NCI-H1694 treated with DMSO at 0.1 percent for 48 hours (cell line): ENCODE measurements around the gene RUNDC3A.

Source experiments
- DNase-seq: peaks from one replicate; lab custom pipeline; 2025; lab: John Stamatoyannopoulos, UW

RUNDC3A gene

DNA sequence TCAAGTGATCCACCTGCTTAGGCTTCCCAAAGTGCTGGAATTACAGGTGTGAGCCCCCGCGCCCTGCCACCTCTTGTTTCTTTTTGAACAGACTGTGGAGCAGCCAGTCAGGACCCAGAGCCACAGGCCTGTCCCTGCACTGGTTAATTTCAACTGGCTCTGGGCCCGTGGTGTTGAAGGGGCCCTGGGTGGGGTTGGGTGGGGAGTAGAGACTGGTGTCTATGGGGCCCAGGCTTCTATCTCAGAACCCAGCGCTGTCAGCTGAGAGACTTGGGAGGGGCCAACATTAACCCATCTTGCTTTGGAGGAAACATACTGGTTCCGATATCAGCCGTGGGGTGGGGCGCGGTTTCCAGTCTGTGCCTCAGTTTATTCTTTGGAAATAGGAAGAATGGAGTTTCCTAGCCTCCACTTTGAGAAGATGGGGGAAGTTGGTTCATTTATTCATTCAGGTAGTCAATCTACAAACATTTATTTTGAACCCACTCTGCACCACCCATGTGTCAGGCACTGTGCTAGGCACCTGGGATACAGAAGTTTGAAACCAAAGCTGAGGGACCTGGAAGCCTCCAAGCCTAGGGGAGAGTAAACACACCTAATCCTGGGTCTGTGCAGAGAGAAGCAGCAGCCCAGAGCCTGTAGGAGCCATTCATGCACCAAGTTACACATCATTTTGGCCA lies 24.9 kb upstream of the RUNDC3A start:
- no peak for DNase-seq

DNA sequence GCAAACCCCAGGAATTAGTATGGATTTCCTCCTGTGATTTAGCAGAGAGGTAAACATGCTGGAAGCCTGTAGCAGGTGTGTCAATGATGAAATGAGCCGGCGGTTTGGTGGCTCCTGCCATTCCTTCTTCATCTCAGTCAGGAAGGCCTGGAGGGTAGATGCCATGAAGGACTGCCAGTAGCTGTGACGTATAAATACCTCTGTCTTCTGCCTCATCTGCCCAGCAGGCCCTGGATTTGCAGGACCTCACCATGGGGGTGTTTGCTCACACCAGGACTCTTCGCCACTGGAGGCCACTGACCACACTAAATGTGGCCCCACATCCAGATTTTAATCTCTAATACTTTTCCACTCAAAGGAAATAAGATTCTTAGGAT lies 24.4 kb upstream of the RUNDC3A start:
- no peak for DNase-seq

DNA sequence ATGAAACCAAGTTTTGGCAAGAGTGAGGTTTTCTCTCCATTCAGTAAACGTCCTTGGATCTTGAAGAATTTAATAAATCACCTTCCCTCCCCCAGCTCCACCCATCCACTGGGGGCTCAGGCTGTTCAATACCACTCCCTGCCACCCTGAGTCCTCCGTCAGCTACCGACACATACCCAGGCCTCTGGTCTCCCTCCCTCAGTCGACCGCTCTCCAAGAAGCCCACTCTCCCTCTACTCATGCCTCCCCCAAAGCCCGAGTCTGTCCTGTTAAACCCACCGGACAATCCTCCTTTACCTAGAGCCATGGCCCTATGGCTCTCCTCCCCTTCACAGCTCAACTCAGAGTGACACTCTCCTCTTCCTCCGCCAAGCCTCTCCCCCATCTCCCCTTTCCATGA lies 20.8 kb upstream of the RUNDC3A start:
- DNase-seq: no peak

DNA sequence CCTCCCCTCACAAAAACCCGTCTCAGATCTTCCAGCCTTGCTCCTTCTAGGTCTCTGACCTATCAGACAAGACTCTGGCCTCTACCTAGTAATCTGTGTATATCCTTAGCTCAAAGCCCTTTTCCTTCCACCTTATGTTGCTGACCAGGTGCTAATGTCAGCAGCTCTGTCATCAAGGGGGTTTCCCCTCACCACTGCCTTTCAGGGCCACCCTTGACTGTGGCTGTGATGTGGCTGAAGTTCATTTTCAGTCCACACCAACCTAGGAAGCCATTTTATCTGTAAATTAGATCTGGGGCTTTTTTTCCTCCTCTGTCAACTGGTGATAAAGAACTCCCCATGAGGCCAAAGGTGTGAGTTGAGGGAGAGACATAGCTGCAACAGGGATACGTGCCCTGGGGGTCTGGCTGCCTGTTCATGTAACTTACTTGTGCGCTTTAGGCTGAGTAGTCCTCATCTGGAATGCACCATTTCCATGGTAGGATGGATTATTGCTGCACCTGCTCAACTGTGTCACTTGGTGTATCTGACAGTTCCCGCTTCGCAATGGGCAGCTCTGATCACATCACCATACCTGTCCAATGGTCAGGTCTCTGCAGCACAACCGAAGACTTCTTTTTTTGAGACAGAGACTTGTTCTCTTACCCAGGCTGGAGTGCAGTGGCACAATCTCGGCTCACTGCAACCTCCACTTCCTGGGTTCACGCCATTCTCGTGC lies 14.7 kb upstream of the RUNDC3A start:
- no peak for DNase-seq

DNA sequence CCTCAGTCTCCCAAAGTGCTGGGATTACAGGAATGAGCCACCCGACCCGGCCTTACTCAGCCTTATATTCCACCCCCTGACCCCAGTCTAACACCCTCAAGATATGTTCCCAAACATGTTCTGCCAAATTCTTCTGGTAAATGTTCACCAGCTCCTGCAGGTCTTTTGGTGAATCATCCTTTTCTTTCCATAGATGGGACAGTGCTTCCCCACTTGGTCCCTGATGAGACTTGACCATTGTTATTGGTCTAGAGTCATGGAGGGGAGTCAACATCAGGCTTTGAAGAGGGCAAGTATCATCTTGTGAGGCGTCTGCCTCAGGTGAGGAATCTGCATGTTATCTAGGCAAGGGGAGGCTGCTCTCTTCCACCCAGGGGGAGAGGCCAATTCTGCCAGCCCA lies 10.4 kb upstream of the RUNDC3A start:
- DNase-seq: no peak

DNA sequence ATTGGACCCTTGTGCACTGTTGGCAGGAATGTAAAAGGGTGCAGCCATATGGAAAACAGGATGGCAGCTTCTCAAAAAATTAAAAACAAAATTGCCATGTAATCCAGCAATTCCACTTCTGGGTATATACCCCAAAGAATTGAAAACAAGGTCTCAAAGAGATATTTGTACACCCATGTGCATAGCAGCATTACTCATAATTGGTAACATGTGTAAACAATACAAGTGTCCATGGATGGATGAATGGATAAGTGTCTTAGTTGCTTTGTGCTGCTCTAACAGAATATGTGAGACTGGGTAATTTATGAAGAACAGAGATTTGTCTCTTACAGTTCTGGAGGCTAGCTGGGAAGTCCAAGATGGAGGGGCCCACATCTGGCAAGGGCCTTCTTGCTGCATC lies 3.8 kb upstream of the RUNDC3A start:
- DNase-seq: peak; percentile 32

DNA sequence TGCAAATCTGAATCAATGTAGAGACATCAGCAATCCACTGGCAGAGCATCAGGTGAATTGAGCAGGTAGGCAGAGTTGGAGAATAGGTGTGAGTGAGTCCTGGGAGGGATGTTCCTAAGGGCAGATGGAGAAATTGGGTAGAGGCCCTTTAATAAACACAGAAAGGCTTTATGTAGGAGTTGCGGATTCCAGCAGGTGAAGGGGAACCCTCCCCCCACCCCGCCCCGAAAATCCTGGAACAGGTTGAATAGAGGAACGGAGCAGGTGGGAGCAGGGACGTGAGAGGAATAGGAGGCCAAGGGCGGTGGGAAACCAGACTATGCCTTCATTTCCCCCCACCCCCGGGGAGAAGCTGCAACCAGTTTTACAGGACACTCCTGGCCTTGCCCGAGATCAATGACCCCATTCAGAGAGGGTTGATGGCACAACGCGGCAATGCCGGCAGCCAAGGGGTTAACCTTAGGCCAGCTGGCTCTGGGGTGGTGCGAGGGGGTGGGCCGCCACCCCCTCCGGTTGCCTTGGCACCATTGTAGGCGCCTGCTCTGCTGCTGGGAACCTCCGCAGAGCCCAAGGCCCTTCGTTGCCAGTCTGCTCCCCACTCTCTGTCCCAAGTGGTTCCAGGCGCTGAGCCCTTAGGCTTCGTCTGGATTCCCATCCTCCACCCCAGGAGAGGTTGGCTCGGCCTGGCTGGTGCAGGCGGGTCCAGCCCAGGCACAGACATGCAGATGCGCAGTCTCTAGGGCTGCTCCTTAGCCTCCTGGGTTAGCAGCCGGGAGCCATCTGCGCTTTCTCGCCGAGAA lies 814 bp upstream of the RUNDC3A start:
- DNase-seq: peak; percentile 89

DNA sequence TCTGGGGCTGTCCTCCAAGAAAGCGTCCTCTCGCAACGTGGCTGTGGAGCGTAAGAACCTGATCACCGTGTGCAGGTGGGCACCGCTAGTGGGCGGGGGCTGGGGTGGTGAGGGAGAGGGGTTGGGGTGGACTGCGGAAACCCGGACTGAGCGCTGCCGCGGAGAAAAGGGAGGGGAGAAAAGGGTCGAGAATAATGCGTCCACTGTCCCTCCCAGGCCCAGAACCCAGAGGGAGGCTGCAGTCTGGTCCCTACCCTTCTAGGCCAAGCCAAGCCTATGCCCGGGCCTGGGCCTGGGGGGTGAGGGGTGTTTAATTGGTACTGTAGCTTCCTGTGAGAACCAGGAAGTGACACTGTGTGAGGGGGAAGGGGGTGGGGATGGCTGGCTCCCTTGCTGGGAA lies 464 bp downstream of the RUNDC3A start:
- DNase-seq: no peak

DNA sequence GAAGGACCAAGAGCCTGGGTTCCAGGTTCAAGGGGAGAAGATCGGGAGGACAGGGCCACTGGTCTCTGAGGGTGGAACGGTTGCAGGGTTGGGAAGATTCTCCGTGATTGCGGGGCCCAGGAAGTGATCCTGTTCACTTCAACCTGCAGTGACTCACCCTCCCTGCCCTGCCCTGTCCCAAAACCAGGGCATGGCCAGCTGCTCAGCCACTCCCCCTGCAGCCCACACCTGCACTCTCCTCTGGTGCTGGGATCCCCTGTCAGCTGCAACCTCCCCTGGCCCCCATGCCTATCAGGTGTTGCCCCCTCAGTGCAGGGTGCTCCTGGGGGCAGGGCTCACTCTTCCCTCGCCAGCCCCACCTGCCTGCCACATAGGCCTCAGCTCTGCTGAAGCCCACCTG lies 1.1 kb downstream of the RUNDC3A start:
- DNase-seq: no peak

DNA sequence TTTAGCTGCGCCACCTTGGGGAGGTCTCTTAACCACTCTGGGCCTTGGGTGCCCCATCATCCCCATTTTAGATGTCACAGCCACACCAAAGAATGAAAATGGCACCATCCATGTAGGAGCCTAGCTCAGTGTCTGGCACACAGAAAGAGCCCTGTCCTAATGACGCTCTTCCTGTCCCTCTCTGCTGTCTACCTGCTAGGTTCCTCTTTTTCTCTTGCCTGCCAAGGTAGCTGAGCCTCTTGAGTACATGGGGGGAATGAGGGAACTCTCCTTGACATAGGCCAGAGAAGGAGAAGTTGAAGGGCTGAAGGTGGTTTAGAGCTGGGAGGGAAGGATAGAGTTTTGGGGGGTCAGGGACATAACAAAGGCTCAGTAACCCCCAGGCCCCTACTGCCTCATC lies 1.8 kb downstream of the RUNDC3A start:
- no peak for DNase-seq

DNA sequence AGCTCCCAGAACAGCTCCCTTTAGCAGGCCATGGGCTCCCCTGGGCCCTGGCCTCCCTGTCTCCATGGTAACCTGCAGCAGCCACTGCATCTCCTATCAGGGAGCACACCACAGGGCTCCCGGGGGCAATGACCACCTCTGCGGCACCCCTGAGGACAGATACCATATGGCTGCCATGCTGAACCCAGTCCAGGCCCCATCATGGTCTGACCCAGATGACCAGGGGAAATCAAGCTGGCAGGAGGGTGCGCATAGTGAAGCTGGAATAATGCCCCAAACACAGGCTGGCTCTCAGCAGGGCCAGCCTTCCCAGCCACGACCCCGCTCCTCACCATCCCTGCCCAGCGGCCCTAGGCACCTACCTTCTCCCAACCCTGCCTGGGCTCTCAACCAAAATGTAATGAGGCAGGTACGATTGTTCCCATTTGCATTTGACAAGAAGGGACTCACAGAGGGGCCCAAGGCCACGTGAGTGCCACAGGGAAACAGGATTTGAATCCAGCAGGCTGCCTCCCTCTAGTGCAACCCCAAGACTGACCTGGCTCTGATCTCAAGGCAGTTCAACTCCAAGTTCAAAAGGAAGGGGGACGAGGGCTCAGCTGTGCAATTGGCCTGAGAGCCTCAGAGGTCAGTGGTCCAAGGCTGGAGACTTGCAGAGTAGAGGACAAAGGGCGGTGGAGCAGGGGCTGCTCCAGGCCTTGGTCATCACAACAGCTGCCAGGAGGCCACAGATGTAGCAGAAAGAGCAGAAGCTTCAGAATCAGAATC lies 2.4 kb downstream of the RUNDC3A start:
- DNase-seq: no peak

DNA sequence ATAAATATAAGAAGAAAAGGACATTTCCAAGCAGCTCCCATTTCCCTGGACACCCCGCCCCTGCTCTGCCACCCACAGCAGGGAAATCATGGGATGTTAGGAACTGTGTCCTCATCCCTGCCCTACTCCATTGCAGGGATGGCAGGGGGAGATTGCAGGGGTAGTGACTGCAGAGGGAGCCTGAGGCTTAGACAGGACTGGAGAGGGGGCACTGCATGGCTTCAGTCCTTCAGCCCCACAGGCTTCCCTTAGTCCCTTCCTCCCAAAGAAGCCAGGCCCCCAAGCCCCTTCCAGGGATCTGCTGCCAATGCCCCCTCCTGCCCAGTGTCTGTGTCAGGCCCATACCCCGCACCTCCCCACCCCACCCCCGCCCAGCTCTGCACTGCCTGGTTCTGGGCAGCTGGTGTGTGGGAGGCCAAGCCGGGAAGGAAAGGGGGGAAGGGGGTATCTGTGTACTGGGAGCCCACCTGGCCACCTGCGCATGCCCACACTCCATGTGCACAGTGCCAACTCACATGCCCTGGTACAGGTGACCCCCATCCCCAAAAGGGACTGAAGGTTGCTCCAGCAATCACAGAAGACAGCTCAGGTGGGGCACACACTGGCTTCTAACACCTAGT lies 3.3 kb downstream of the RUNDC3A start:
- no peak for DNase-seq

DNA sequence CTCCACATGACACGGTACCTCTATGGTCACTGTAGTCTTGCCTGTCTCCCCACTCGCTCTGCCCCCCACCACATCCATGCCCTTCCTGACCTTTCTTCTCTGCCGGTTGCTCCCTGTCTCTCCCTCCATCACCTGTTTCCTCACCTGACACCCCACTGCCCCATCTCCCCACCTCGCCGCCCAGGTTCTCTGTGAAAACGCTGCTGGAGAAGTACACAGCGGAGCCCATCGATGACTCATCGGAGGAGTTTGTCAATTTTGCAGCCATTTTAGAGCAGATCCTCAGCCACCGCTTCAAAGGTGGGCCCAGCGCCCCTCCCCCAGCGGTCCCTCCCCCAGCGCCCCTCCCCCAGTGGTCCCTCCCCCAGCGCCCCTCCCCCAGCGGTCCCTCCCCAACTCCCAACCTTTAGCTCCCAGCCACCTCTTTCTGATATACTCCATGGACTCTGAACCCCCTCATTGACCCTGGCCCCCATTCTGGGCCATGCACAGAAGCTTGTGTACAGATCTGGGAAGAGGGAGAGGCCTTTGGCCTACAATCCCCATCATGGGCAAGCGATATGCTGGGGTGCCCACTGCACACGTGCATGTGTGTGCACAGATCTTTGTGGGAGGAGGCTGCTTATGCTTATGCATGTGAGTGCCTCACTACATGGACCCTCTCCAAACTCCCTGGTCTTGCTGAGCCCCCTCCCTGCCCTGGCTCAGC lies 4.1 kb downstream of the RUNDC3A start:
- DNase-seq: no peak

DNA sequence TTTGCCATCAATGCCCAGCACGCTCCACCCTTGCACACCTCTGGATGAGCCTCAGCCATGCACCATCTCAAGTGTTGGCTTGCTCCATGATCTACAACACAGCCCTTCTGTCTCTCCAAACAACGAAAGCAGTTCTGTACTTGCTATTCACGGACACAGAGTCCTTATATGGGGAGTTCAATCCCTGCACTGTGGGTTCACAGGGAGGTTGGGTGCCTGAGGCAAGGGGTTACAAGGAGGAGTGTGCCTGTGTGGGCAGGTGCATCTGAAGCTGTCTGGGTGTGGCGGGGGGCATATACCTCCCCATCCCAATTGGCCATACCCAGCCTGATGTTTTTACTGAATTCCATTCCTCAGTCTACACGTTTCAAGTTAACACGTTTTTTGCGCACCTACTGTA lies 5.6 kb downstream of the RUNDC3A start:
- no peak for DNase-seq

DNA sequence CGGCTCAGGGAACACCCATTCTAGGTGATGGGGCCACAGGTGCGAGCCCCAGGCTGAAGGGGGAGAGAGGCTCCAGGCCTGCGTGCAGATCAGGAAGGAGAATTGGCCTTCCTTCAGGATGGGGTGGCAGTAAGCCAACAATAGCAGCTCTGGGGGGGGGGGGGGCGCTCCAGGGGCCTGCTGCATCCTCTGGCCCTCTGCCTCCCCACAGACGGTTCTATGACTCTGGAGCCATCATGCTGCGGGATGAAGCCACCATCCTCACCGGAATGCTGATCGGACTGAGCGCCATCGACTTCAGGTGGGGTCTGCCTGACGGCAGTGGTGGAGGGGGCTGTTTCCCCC lies 6.1 kb downstream of the RUNDC3A start:
- DNase-seq: no peak

DNA sequence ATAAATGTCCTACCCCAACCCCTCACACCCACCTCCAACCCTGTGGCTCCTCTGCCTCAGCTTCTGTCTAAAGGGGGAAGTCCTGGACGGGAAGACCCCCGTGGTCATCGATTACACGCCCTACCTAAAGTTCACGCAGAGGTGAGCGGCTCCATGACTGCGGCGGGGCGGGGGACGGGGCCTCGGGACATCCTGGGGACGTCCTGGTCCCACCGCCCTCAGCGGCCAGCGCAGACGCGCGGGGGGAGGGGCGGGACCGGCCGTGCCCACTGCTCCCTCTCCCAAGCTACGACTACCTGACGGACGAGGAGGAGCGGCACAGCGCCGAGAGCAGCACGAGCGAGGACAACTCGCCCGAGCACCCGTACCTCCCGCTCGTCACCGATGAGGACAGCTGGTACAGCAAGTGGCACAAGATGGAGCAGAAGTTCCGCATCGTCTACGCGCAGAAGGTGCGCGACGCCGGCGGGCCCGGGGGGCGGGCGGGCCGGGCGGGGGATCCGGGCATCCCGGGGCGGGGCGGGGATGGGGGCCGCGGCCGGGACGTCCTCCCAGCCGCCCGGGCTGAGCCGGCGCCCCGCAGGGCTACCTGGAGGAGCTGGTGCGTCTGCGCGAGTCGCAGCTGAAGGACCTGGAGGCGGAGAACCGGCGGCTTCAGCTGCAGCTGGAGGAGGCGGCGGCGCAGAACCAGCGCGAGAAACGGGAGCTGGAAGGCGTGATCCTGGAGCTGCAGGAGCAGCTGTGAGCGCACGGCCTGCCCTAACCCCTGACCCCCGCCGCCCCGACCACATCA lies 6.7 kb downstream of the RUNDC3A start:
- DNase-seq: no peak

DNA sequence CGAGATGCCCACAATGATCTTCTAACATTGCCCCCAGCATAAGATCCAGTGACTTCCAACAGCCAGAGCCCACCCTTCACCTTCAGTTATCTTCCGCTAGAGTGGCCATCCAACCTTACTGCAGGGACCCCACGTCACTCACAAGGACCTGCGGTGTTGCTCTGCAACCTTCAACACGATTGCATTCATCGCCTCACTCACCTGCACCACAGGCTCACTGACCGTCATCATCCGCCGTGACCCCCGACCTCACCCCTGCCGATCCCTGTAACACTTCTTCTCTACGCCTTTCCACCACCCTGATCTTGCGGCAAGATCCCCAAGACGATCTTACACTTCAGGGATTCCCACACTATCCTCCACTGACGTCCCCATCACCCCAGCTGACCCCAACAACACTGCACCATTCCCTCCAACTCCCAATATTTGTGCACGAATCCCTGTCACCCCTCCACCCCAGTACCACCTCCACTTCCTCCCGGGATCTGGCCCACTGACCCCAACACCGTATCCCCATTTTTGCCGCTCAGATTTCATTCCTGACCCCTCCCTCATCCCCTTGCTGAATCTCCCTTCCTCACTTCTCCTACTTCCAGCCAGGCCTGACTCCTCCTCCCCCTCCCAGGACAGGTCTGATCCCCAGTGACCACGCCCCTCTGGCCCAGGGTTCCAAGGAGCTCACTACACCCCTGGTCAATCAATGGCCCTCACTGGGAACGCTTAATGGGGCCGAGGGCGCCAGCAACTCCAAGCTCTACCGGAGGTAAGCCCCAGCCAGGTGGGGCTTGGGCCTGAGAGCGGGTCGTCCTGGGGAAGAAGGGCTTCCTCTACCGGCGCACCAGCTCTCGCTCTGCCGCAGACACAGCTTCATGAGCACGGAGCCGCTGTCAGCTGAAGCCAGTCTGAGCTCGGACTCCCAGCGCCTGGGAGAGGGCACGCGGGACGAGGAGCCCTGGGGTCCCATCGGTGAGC lies 7.6 kb downstream of the RUNDC3A start:
- no peak for DNase-seq

DNA sequence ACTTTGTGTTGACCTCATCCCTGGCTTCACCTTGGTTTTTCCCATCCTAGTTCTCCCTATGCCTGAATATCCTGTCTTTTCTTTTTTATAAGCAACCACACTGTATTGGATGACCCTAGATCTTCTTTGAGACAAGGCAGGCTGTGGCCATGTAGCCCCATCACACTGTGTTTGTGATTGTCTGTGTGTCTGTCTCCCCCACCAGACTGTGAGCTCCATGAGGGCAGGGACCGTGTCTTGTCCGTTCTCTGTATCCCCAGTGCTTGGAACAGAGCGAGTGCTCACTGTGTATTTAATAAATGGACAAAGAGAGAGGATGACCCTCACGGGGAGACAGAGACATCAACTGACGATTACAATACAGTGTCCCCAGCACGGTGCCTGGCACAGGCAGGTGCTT lies 9.1 kb downstream of the RUNDC3A start:
- DNase-seq: no peak
